Hepatocyte (in vitro differentiated cells): ENCODE results near the gene YIPF6.

Experiments used
- CTCF ChIP-seq: fragments of 200-600 bp; sonication (generic); IDR thresholded peaks from 2 replicates; pipeline ENCODE4 v1.5.1; 2016; ENCODE audit warnings: antibody characterized with exemption, mild to moderate bottlenecking; ENCODE audit not compliant: poor library complexity
- EZH2 ChIP-seq: fragments of 200-600 bp; sonication (generic); IDR thresholded peaks from 2 replicates; pipeline ENCODE4 v1.6.1; 2016; ENCODE audit warnings: antibody characterized with exemption, mild to moderate bottlenecking, borderline replicate concordance
- EZH2phosphoT487 ChIP-seq: fragments of 200-600 bp; sonication (generic); IDR thresholded peaks from one replicate; pipeline ENCODE4 v1.6.1; 2018; ENCODE audit warnings: antibody characterized with exemption, mild to moderate bottlenecking, low read depth, moderate library complexity; ENCODE audit not compliant: unreplicated experiment, severe bottlenecking

- TF ChIP-seq CTCF (no peak), EZH2 (no peak), EZH2phosphoT487 (no peak)
Observed at GRCh38 chrX:68508799-68509198, 9.9 kb downstream of the YIPF6 start.
